Measurements from ENCODE around the gene PRKAR2B. TPM values are rescaled to one million over a fixed set of nuclear protein-coding genes. Genes with fewer than 3 reads are reported as not detected.
"Not testable (repeated sequence)": the region's sequence is repeated elsewhere in the genome, so short reads cannot be mapped to it uniquely, and the experiment has no call there.

PRKAR2B gene
- total RNA-seq, 4 donors from 2014 or later, result 89.5 to 127 (median 102) TPM

DNA sequence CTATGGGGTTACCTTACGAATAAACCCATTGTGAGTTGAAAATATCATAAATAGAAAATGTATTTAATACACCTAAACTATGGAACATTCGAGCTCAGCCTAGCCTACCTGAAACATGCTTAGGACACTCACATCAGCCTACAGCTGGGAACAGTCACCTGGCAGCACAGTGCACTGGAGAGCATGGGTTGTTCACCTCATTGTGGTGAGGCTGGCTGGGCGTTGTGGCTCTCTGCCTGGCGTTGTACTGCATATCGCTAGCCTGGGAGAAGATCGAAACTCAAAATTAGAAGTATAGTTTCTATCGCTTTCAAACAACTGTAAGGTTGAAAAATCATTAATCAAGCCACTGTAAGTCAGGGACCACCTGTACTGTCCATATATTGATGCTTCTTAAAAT is 107.0 kb downstream of the PRKAR2B start:
- intact Hi-C loops (cut with DNase I), result loop anchor here (2.0 kb wide), 1 partner anchor 205 kb away; no protein-coding TSS in a partner anchor
- WGBS, result 84% methylated on average over 7 of the region's 7 CpGs
- Histone ChIP-seq H3K36me3 (peaks cover 0 to 19% (median 4%) of the 10 kb centered on the region in 4 donors), H3K27me3 (no peaks in the 10 kb centered on the region), H3K4me3 (no peak overlapping the region), H3K4me1 (peaks cover 3 to 18% (median 15%) of the 10 kb centered on the region in 4 donors), H3K27ac (replicated peaks in 1 of 4) (no peak overlapping the region), H3K9me3 (no peaks in the 10 kb centered on the region)
- TF ChIP-seq EP300 (IDR thresholded peaks at IDR 0.05), result no peak
- TF ChIP-seq POLR2A (IDR thresholded peaks at IDR 0.05; ENCODE audit: low read depth), result no peak
- TF ChIP-seq POLR2AphosphoS5 (IDR thresholded peaks at IDR 0.05), result no peak
- TF ChIP-seq, protein P1, sequence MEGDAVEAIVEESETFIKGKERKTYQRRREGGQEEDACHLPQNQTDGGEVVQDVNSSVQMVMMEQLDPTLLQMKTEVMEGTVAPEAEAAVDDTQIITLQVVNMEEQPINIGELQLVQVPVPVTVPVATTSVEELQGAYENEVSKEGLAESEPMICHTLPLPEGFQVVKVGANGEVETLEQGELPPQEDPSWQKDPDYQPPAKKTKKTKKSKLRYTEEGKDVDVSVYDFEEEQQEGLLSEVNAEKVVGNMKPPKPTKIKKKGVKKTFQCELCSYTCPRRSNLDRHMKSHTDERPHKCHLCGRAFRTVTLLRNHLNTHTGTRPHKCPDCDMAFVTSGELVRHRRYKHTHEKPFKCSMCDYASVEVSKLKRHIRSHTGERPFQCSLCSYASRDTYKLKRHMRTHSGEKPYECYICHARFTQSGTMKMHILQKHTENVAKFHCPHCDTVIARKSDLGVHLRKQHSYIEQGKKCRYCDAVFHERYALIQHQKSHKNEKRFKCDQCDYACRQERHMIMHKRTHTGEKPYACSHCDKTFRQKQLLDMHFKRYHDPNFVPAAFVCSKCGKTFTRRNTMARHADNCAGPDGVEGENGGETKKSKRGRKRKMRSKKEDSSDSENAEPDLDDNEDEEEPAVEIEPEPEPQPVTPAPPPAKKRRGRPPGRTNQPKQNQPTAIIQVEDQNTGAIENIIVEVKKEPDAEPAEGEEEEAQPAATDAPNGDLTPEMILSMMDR (IDR thresholded peaks at IDR 0.05), result no peak
- no peak for DNase-seq (ENCODE audit: extremely low spot score)

DNA sequence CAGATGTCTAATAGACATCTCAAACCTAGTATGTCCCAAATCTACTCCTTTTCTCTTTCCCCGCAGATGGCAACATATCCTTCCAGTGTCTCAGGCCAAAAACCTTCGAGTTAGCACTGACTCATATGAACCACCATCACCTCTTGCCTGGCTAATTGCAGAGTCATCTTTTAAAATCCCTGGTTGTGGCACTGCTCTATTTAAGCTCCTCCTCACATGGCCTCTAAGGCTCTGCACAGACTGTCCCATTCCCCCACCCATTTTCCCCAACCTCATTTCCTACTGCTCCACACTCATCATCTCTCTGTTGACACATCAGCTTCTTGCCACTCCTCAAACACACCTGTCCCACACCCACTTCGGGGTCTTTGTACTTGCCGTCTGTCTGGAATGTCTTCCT is 107.5 kb downstream of the PRKAR2B start:
- WGBS, result 67% methylated on average over 4 of the region's 4 CpGs
- H3K4me3 ChIP-seq, result no peak overlapping the region
- H3K9me3 ChIP-seq, result no peaks in the 10 kb centered on the region
- H3K4me1 ChIP-seq, result peaks cover 3 to 16% (median 14%) of the 10 kb centered on the region in 4 donors
- intact Hi-C loops (cut with DNase I), result no loop called here
- no peaks in the 10 kb centered on the region for H3K27me3 ChIP-seq
- TF ChIP-seq, protein P1 (IDR thresholded peaks at IDR 0.05), result no peak
- TF ChIP-seq POLR2AphosphoS5 (IDR thresholded peaks at IDR 0.05), result no peak
- TF ChIP-seq EP300 (IDR thresholded peaks at IDR 0.05), result no peak
- TF ChIP-seq POLR2A (IDR thresholded peaks at IDR 0.05; ENCODE audit: low read depth), result no peak
- peaks cover 0 to 23% (median 5%) of the 10 kb centered on the region in 4 donors for H3K36me3 ChIP-seq
- DNase-seq (ENCODE audit: extremely low spot score), result no peak
- no peak overlapping the region for H3K27ac ChIP-seq (replicated peaks in 1 of 4)

DNA sequence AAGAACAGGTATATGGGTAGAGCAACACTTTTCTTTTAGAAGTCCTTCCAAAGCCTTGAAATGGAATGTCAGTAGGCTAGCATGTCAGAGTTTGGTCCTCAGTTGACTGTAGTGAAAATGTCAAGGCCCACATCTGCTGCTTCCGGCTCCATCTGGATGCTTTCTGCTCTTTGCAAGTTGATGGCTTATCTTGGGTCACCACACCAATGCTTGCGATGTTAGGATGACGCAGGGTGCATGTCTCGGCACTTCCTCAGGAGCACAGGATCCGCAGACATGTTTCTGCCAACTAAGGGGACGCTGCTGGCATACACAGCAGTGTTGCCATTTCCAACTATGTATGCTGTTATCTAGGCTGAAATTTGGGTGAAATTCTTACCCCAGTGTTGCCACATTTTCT is 110.3 kb downstream of the PRKAR2B start:
- H3K9me3 ChIP-seq, result no peaks in the 10 kb centered on the region

DNA sequence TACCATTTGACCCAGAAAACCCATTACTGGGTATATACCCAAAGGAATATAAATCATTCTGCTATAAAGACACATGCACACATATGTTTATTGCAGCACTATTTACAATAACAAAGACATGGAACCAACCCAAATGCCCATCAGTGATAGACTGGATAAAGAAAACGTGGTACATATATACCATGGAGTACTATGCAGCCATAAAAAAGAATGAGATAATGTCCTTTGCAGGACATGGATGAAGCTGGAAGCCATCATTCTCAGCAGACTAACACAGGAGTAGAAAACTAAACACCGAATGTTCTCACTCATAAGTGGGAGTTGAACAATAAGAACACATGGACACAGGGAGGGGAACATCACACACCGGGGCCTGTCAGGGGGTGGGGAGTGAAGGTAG is 111.2 kb downstream of the PRKAR2B start:
- H3K9me3 ChIP-seq; H3K27ac ChIP-seq (replicated peaks in 1 of 4); intact Hi-C loops (cut with DNase I); H3K4me3 ChIP-seq; H3K27me3 ChIP-seq; H3K4me1 ChIP-seq; DNase-seq (ENCODE audit: extremely low spot score): not testable (repeated sequence)
- H3K36me3 ChIP-seq, result peaks cover 0 to 39% (median 8%) of the 10 kb centered on the region in 4 donors
- 100% methylated on average over 3 of the region's 3 CpGs for WGBS

More for the DNA sequence above, 110.3 kb downstream of the PRKAR2B start:
- Histone ChIP-seq H3K4me3 (no peak overlapping the region), H3K36me3 (peaks cover 0 to 36% (median 8%) of the 10 kb centered on the region in 4 donors), H3K27me3 (no peaks in the 10 kb centered on the region), H3K27ac (replicated peaks in 1 of 4) (no peak overlapping the region), H3K4me1 (peaks cover 0 to 4% (median 0%) of the 10 kb centered on the region in 4 donors)
- intact Hi-C loops (cut with DNase I), result no loop called here
- TF ChIP-seq POLR2A (IDR thresholded peaks at IDR 0.05; ENCODE audit: low read depth), result no peak
- TF ChIP-seq, protein P1 (IDR thresholded peaks at IDR 0.05), result no peak
- no peak for TF ChIP-seq EP300 (IDR thresholded peaks at IDR 0.05)
- TF ChIP-seq POLR2AphosphoS5 (IDR thresholded peaks at IDR 0.05), result no peak
- no peak for DNase-seq (ENCODE audit: extremely low spot score)
- 96% methylated on average over 6 of the region's 6 CpGs for WGBS

DNA sequence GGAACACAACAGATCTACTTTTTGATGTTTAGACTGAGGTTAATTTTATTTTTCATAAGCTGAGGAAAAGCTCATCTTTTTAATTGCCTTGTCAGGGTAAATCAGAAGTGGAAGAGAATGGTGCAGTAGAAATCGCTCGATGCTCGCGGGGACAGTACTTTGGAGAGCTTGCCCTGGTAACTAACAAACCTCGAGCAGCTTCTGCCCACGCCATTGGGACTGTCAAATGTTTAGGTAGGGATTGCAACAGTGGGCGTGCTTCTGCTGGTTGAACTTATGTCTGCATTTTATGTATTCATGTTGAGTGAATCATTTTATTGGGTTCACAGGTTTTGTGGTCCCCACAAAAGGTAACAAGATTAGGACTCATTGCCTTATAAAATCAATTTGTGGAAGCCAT is 112.6 kb downstream of the PRKAR2B start:
- DNase-seq (ENCODE audit: extremely low spot score), result no peak
- intact Hi-C loops (cut with DNase I), result no loop called here
- no peak overlapping the region for H3K27ac ChIP-seq (replicated peaks in 1 of 4)
- no peaks in the 10 kb centered on the region for H3K9me3 ChIP-seq
- no peak overlapping the region for H3K4me3 ChIP-seq
- H3K4me1 ChIP-seq, result no peaks in the 10 kb centered on the region
- TF ChIP-seq EP300 (IDR thresholded peaks at IDR 0.05) (no peak), POLR2AphosphoS5 (IDR thresholded peaks at IDR 0.05) (no peak), POLR2A (IDR thresholded peaks at IDR 0.05; ENCODE audit: low read depth) (no peak)
- TF ChIP-seq, protein P1 (IDR thresholded peaks at IDR 0.05), result no peak
- peaks cover 0 to 36% (median 8%) of the 10 kb centered on the region in 4 donors for H3K36me3 ChIP-seq
- 93% methylated on average over 7 of the region's 7 CpGs for WGBS
- H3K27me3 ChIP-seq, result no peaks in the 10 kb centered on the region
